GM10248 (cell line): ENCODE data around the gene LPAR5.

Source experiments
- CTCF ChIA-PET: fragments of 300-600 bp; sonication (Branson Sonifier 250); formaldehyde crosslinking; extraction: SDS; loops from one replicate; lab custom pipeline; 2021; ENCODE audit warnings: antibody characterized with exemption; lab: Yijun Ruan, JAX
- POLR2A ChIA-PET: fragments of 350-650 bp; sonication (Branson Sonifier 250); formaldehyde crosslinking; extraction: SDS; loops from one replicate; lab custom pipeline; 2020; ENCODE audit warnings: antibody characterized with exemption; lab: Yijun Ruan, JAX
- DNase-seq: peaks from one replicate; pipeline ENCODE4 v3.0.0; 2012; ENCODE audit errors: extremely low spot score
- TF ChIP-seq, protein P1 (sequence below): IDR thresholded peaks from 2 replicates; pipeline ENCODE4 v1.5.1; 2012; ENCODE audit warnings: mild to moderate bottlenecking, low read depth; ENCODE audit errors: extremely low read depth, missing control alignments, control extremely low read depth

LPAR5 gene

DNA sequence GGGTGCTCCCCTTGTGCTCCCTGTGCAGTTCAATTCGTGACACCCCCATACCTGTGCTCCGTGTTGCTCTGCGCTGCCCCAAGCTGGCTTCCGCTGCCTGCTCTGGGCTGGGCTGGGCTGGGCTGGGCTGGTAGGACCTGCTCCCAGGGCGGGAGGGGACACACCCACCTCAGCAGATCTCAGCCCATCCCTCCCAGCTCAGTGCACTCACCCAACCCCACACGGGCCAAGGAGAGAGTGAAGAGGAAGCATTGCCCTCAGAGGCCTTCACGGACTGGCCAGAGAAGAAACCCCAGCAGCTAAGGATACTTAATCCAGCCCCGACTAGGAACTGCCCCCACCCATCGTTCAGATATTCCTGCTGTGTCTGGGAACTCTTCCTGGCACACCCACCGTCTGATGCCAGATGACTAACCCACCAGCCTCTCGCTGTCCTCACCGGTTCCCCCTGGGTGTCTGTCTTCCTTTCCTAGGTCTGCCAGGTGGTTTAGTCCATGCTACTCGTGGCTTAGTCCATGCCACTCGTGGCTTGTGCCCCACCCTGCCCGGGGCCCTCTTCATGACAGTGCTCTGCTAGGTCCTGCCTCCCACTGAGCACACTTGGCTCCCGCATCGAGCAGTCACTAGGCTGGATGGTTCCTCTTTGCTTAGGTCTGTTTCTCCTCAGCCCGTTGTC, at the start of gene LPAR5:
Gene LPAR5 (minus strand): TSS at position 104 of the 676 bp plus-strand sequence. CDS start 14,711 bp downstream, outside the sequence.
- CTCF ChIA-PET, result interaction anchor here (0.7 to 7.5 kb wide), 14 partner anchors 8 to 189 kb away, joined by 3 to 57 read pairs (median 4); no protein-coding TSS in a partner anchor
- POLR2A ChIA-PET, result interaction anchor here (0.8 to 2.1 kb wide), 6 partner anchors 8 to 317 kb away, joined by 3 to 6 read pairs (median 4); partner anchors contain the start of genes GAPDH and ZNF384
- peak; percentile 70 for DNase-seq
- TF ChIP-seq, protein P1, sequence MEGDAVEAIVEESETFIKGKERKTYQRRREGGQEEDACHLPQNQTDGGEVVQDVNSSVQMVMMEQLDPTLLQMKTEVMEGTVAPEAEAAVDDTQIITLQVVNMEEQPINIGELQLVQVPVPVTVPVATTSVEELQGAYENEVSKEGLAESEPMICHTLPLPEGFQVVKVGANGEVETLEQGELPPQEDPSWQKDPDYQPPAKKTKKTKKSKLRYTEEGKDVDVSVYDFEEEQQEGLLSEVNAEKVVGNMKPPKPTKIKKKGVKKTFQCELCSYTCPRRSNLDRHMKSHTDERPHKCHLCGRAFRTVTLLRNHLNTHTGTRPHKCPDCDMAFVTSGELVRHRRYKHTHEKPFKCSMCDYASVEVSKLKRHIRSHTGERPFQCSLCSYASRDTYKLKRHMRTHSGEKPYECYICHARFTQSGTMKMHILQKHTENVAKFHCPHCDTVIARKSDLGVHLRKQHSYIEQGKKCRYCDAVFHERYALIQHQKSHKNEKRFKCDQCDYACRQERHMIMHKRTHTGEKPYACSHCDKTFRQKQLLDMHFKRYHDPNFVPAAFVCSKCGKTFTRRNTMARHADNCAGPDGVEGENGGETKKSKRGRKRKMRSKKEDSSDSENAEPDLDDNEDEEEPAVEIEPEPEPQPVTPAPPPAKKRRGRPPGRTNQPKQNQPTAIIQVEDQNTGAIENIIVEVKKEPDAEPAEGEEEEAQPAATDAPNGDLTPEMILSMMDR, result no peak

DNA sequence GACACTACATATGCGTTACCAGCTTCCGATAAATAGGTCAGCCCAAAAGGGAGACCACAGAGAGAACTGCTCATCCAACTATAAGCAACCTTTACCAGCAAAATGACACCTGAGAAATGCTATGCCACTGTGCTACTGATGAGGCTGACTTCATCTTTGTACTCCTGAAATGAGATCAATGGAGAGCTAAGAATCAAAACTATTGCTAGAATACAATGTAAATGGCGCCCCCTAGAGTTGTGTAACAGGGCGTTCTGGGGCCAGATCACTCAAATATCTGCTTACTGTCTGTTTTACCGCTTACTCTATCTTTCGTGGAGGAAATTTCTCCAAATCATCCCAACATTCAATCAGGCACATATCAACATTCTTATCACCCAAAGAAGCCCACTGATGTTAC, 48.9 kb upstream of the LPAR5 start:
- TF ChIP-seq, protein P1, result peak; percentile 37
- no peak for DNase-seq
- POLR2A ChIA-PET, result interaction anchor here (0.6 to 1.3 kb wide), 2 partner anchors 15 to 1145 kb away, joined by 3 read pairs; no protein-coding TSS in a partner anchor
- CTCF ChIA-PET, result interaction anchor here (0.9 to 2.5 kb wide), 20 partner anchors 8 to 133 kb away, joined by 3 to 10 read pairs (median 3); partner anchors contain the start of gene COPS7A

DNA sequence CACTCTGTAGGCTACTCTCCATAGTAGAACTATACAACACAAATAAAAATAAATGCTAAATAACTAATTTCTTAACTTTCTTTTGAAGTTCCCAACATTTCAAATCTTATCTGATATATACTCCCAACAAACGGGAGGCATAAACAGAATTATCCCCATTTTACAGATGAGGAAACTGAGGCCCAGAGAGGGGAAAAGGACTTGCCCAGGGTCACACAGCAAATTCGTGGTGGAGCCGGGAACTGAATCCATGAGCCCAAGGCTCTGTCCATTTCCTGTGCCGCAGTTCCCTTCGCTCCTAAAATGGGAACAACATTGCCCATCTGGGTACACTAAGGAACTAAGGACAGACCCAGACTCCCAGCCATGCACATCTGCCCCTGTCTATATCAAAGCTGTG, 41.2 kb upstream of the LPAR5 start:
- ChIA-PET CTCF (interaction anchor here (1.0 to 1.1 kb wide), 2 partner anchors 10 to 19 kb away, joined by 3 read pairs; no protein-coding TSS in a partner anchor), POLR2A (no interaction called here)
- TF ChIP-seq, protein P1, result no peak
- no peak for DNase-seq

DNA sequence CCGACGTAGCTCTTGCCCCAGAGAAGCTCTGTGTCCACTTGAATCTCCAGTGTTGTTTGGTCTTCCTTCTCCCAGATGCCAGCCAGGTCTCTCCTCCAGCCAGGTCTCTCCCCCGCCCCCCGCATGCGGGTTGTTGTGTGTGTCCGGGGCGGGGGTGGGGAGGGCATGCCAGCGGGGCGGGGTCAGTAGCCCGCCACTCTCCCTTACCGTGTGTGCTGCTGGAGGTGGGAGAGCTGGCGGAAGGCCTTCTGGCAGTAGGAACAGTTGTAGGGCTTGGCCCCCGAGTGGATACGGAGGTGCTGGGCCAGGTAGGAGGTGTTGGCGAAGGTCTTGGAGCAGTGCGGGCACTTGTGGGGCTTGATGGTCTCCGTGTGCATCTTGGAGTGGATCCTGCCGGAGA, 36.4 kb upstream of the LPAR5 start:
- TF ChIP-seq, protein P1, result no peak
- ChIA-PET POLR2A (interaction anchor here (0.5 kb wide), 1 partner anchor 17 kb away, joined by 5 read pairs; the partner anchor contains the start of gene ZNF384), CTCF (interaction anchor here (1.7 to 2.1 kb wide), 2 partner anchors 13 to 17 kb away, joined by 5 to 8 read pairs; partner anchors contain the start of gene ZNF384)
- no peak for DNase-seq

DNA sequence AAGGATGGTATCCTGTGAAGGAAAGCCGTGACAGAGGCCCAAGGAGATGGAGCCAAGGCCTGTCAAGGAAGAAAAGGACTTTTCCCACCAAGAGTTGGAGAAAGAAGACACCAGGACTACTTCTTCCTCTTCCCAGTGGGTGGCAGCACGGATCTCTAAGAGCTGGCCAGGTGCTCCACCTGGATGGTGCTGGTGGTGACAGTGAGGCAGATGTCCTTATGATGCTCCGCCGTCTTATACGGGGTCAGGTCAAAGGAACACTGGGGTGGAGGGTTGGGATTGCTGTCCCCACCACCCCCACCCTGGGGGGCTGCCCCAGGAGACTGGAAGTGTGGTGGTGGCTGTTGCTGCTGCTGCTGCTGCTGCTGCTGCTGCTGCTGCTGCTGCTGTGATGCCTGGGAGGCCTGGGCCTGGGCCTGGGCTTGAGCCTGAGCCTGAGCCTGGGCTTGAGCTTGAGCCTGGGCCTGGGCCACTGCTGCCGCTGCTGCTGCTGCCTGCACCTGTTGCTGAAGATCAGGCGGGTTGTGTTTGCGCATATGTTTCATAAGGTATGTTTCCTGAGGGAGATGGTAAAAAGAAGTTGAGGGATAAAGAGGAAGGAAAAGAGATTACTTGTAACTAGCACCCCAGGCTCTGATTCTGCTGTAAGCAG, 31.9 kb upstream of the LPAR5 start:
- no peak for DNase-seq
- ChIA-PET CTCF (interaction anchor here (0.7 to 2.1 kb wide), 6 partner anchors 9 to 85 kb away, joined by 3 to 4 read pairs (median 3); partner anchors contain the start of gene MLF2), POLR2A (interaction anchor here (0.6 kb wide), 2 partner anchors 22 to 58 kb away, joined by 3 read pairs; partner anchors contain the start of gene ZNF384)

More for the DNA sequence above, 31.9 kb upstream of the LPAR5 start:
- TF ChIP-seq, protein P1, result peak; percentile 39
